ENCODE data around the gene SLC1A6. TPM values are rescaled to one million over a fixed set of nuclear protein-coding genes. Genes with fewer than 3 reads are reported as not detected.

Gene SLC1A6
- polyA plus RNA-seq, 1 donor from 2014 or later = 46.6 TPM

DNA sequence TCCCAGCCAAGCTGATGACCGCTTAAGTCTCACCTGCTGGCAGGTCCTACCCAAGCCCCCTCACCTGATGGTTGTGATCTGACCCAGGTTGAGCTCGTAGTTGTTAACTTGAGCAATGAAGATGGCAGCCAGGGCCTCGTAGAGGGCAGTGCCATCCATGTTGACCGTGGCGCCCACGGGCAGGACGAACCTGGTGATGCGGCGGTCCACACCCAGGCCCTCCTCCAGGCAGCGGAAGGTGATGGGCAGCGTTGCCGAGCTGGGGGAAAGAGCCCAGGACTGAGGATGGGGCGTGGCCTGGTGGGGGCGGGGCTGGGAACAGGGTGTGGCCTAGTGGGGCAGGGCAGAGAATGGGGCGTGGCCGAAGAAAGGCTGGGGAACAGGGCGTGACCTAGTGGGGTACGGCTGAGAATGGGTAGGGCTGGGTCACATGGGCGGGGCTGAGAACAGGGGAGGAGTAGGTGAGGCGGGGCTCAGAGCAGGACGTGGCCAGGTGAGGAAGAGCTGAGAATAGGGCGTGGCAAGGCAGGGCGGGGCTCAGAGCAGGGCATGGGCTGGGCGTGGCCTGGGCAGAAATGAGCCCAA, 25.5 kb downstream of the SLC1A6 start:
- H4K20me1 ChIP-seq (ENCODE audit: insufficient read depth) = no peaks in the 10 kb centered on the region
- no peak overlapping the region for H2AFZ ChIP-seq (ENCODE audit: low read depth, low read length)
- H3K27ac ChIP-seq (ENCODE audit: low read length) = no peak overlapping the region
- no peaks in the 10 kb centered on the region for H3K9me2 ChIP-seq (ENCODE audit: insufficient read depth, low read length)
- H3K36me3 ChIP-seq (ENCODE audit: insufficient read depth, low read length) = no peaks in the 10 kb centered on the region
- H3F3A ChIP-seq (ENCODE audit: insufficient read depth, low read length, poor library complexity, severe bottlenecking) = no peaks in the 10 kb centered on the region
- no peaks in the 10 kb centered on the region for H3K9me3 ChIP-seq (ENCODE audit: low read length)
- no peaks in the 10 kb centered on the region for H3K27me3 ChIP-seq (ENCODE audit: insufficient read depth, low read depth, low read length)
- no peak overlapping the region for H3K4me3 ChIP-seq (ENCODE audit: low read length)
- TF ChIP-seq POLR2AphosphoS5 (IDR thresholded peaks at IDR 0.05) (no peak), EZH2 (IDR thresholded peaks at IDR 0.05; ENCODE audit: borderline replicate concordance, insufficient read depth, low read length, poor library complexity, severe bottlenecking) (no peak), SMC3 (conservative IDR thresholded peaks at IDR 0.05; ENCODE audit: poor library complexity) (no peak), EP300 (conservative IDR thresholded peaks at IDR 0.05; ENCODE audit: poor library complexity, severe bottlenecking) (no peak), TAF1 (IDR thresholded peaks at IDR 0.05; ENCODE audit: low read depth) (no peak), RAD21 (conservative IDR thresholded peaks at IDR 0.05) (no peak), MXI1 (conservative IDR thresholded peaks at IDR 0.05; ENCODE audit: poor library complexity, severe bottlenecking) (no peak)
- TF ChIP-seq, protein P1, sequence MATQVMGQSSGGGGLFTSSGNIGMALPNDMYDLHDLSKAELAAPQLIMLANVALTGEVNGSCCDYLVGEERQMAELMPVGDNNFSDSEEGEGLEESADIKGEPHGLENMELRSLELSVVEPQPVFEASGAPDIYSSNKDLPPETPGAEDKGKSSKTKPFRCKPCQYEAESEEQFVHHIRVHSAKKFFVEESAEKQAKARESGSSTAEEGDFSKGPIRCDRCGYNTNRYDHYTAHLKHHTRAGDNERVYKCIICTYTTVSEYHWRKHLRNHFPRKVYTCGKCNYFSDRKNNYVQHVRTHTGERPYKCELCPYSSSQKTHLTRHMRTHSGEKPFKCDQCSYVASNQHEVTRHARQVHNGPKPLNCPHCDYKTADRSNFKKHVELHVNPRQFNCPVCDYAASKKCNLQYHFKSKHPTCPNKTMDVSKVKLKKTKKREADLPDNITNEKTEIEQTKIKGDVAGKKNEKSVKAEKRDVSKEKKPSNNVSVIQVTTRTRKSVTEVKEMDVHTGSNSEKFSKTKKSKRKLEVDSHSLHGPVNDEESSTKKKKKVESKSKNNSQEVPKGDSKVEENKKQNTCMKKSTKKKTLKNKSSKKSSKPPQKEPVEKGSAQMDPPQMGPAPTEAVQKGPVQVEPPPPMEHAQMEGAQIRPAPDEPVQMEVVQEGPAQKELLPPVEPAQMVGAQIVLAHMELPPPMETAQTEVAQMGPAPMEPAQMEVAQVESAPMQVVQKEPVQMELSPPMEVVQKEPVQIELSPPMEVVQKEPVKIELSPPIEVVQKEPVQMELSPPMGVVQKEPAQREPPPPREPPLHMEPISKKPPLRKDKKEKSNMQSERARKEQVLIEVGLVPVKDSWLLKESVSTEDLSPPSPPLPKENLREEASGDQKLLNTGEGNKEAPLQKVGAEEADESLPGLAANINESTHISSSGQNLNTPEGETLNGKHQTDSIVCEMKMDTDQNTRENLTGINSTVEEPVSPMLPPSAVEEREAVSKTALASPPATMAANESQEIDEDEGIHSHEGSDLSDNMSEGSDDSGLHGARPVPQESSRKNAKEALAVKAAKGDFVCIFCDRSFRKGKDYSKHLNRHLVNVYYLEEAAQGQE (IDR thresholded peaks at IDR 0.05; ENCODE audit: borderline replicate concordance) = no peak
- TF ChIP-seq, protein P2, sequence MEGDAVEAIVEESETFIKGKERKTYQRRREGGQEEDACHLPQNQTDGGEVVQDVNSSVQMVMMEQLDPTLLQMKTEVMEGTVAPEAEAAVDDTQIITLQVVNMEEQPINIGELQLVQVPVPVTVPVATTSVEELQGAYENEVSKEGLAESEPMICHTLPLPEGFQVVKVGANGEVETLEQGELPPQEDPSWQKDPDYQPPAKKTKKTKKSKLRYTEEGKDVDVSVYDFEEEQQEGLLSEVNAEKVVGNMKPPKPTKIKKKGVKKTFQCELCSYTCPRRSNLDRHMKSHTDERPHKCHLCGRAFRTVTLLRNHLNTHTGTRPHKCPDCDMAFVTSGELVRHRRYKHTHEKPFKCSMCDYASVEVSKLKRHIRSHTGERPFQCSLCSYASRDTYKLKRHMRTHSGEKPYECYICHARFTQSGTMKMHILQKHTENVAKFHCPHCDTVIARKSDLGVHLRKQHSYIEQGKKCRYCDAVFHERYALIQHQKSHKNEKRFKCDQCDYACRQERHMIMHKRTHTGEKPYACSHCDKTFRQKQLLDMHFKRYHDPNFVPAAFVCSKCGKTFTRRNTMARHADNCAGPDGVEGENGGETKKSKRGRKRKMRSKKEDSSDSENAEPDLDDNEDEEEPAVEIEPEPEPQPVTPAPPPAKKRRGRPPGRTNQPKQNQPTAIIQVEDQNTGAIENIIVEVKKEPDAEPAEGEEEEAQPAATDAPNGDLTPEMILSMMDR (IDR thresholded peaks at IDR 0.05; ENCODE audit: poor library complexity, severe bottlenecking) = no peak
- H3K4me2 ChIP-seq (ENCODE audit: low read length) = no peak overlapping the region
- H3K9ac ChIP-seq (ENCODE audit: low read length) = no peak overlapping the region
- H3K79me2 ChIP-seq (replicated peaks; ENCODE audit: insufficient read depth, low read length) = no peaks in the 10 kb centered on the region

DNA sequence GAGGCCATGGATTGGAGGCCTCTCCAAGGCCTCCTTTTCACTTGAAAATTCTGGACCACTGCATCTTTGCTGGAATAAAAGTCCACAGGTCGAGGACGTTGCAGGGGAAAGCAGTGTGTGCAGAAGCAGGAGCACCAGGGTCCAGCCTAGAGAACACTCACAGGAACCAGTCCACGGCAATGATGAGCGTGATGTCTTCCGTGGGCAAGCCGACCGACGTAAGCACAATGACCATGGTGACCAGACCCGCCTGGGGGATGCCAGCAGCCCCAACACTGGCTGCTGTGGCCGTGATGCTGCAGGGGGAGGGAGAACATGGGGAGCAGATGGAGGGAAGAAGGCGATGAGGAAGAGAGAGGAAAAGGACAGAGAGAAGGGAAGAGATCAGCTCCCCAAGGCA, 26.9 kb downstream of the SLC1A6 start:
- no peaks in the 10 kb centered on the region for H3K9me2 ChIP-seq (ENCODE audit: insufficient read depth, low read length)
- no peak overlapping the region for H3K9ac ChIP-seq (ENCODE audit: low read length)
- no peaks in the 10 kb centered on the region for H3K9me3 ChIP-seq (ENCODE audit: low read length)
- H3K36me3 ChIP-seq (ENCODE audit: insufficient read depth, low read length) = no peaks in the 10 kb centered on the region
- no peaks in the 10 kb centered on the region for H4K20me1 ChIP-seq (ENCODE audit: insufficient read depth)
- H3K27ac ChIP-seq (ENCODE audit: low read length) = no peak overlapping the region
- H3K79me2 ChIP-seq (replicated peaks; ENCODE audit: insufficient read depth, low read length) = no peaks in the 10 kb centered on the region
- TF ChIP-seq EP300 (conservative IDR thresholded peaks at IDR 0.05; ENCODE audit: poor library complexity, severe bottlenecking) = no peak
- no peak for TF ChIP-seq MXI1 (conservative IDR thresholded peaks at IDR 0.05; ENCODE audit: poor library complexity, severe bottlenecking)
- no peak for TF ChIP-seq SMC3 (conservative IDR thresholded peaks at IDR 0.05; ENCODE audit: poor library complexity)
- TF ChIP-seq, protein P2 (IDR thresholded peaks at IDR 0.05; ENCODE audit: poor library complexity, severe bottlenecking) = no peak
- TF ChIP-seq TAF1 (IDR thresholded peaks at IDR 0.05; ENCODE audit: low read depth) = no peak
- TF ChIP-seq, protein P1 (IDR thresholded peaks at IDR 0.05; ENCODE audit: borderline replicate concordance) = no peak
- no peak for TF ChIP-seq RAD21 (conservative IDR thresholded peaks at IDR 0.05)
- no peak for TF ChIP-seq POLR2AphosphoS5 (IDR thresholded peaks at IDR 0.05)
- TF ChIP-seq EZH2 (IDR thresholded peaks at IDR 0.05; ENCODE audit: borderline replicate concordance, insufficient read depth, low read length, poor library complexity, severe bottlenecking) = no peak
- no peak overlapping the region for H3K4me2 ChIP-seq (ENCODE audit: low read length)
- no peak overlapping the region for H3K4me3 ChIP-seq (ENCODE audit: low read length)
- H2AFZ ChIP-seq (ENCODE audit: low read depth, low read length) = no peak overlapping the region
- no peaks in the 10 kb centered on the region for H3K27me3 ChIP-seq (ENCODE audit: insufficient read depth, low read depth, low read length)
- H3F3A ChIP-seq (ENCODE audit: insufficient read depth, low read length, poor library complexity, severe bottlenecking) = no peaks in the 10 kb centered on the region

Data from neural cell (in vitro differentiated cells).